HG02588 (cell line): ENCODE results near the gene PSG5.
"Not testable (repeated sequence)": the region's sequence is repeated elsewhere in the genome, so short reads cannot be mapped to it uniquely, and the experiment has no call there.

Experiments used
- ATAC-seq: cut with Tn5 transposase; IDR thresholded peaks from one replicate; pipeline ENCODE4 v1.9.1; 2021; ENCODE audit warnings: mild to moderate bottlenecking, moderate library complexity; ENCODE audit not compliant: unreplicated experiment

Gene PSG5

DNA sequence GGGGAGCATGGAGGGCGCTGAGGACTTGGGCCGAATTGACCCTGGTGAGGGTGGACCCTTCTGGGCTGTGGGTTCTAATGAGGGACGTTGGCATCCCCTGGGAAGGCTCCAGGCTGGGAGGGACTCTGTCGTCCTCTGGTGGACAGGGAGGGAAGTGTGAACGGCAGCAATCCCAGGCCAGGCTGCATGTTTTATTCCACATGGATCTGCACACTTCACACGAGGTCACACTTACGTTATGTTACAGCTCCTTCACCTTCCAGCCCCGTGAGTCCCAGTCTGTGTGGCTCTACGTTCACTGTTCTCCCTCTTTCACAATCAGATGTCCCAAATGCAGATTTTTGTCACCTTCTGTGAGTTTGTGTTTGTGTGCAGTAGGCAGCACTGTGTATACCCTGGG, 1.8 kb upstream of the PSG5 start:
- not testable (repeated sequence) for ATAC-seq

DNA sequence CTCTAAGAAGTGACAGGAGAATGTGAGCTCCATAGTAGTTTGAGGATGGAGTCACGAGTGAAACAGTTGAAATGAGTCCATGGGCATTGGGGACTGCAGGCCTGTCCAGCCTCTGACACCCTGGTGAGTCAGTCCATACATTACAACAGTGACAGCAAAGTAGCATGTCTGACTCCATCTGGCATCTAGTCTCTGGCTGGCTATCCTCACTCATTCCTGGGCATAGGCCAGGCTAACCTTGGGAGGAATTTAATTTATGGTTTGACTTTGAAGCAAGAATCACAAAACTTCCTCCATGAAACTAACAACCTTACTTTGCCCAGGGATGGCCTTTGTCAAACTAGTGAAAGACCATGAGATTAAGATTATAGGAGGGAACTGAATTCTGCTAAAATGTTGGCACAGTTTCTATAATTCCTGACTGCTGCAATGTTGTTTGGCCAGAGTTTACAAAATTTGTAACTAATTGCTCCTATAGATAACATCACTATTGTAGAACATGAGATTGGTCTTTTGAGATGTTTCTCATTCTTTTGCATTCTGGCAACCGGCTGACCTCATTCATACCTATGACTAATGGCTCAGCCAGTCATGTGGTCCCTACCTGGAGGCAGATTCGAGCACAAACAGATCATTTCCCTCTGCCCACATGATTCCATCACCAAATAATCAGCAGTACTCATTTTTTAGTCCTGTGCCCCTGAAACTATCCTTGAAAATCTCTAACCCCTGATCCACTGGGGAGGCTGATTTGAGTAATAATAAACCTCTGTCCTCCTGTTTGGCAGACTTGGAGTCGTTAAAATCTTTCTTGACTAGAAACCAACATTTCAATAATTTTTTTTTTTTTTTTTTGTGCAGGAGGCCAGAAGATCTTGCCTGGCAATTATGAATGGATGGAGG, 4.2 kb downstream of the PSG5 start:
- ATAC-seq, result not testable (repeated sequence)

DNA sequence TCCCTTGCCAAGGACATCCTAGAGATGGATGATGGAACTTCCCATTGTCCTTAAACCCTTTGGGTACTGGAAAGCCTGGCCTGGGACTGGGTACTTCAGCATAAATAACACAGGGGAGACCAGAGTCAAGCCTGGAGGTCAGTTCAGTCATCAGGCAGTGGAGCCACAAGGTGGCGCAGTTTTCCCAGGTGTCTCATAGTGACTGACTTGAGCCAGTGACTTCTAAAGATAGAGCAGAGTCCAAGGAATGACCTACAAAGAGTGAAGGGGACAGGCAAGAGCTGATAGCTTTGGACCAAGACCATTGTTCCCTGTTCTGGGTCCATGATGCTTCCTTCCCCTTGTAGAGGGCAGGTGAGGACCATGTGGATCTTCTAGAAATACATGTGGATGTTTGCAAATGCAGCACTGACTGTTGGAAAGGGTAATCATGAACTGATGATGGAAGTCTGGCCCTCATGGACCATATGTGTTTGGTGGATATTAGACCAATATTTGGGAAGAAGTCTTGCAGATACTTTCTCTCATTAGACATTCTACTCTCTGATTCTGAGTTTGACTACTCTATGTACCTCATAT, 6.7 kb downstream of the PSG5 start:
- not testable (repeated sequence) for ATAC-seq

DNA sequence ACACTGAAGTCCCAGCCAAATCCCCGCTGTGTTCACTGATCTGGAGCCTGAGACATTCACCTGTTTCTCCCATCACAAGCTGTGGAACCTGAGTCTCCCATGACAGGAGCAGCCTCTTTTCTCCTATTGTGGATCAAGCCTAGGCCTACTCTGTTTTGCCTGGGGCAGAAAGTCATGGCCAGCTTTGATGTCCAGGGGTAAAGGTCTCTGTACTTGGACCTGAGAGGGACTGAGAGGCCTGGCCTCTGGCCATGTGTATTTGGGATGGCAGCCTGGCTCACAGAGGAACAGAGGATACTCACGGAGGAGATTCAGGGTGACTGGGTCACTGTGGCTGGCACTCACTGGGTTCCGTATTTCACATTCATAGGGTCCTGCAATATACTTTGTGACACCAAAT, 7.8 kb downstream of the PSG5 start:
- not testable (repeated sequence) for ATAC-seq

DNA sequence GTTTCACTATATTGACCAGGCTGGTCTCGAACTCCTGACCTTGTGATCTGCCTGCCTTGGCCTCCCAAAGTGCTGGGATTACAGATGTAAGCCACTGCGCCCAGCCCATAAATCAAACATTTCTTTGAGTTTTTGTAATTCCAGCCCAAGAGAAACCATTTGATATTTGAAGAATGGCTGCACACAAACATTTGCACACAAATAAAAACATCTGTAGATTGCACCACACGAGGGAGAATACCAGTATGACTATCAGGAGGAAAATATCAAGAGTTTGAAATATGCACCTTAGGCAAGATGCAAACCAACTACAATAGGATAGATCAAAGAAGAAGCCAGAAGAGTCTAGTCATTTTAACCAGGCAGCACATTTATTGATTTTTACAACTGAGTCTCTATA, 20.4 kb downstream of the PSG5 start:
- ATAC-seq, result not testable (repeated sequence)

DNA sequence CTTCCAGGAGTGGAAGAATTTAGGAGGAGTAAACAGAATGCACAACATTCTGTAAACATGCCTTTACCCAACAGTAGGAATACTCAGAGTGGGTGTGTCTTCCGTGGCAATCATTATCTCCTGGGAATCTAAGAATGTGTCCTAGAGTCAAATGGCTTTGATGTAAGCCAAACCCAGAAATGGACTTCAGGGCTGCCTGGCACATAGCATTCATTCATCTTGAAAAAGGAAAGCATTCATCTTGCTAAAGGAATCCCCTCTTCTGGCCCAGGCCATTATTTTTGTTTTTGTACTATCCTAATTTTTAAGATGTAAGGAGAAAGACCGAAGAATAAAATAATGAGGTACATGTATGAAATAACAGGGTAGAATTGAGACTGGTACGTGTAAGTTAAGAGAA, 23.2 kb downstream of the PSG5 start:
- ATAC-seq, result not testable (repeated sequence)

DNA sequence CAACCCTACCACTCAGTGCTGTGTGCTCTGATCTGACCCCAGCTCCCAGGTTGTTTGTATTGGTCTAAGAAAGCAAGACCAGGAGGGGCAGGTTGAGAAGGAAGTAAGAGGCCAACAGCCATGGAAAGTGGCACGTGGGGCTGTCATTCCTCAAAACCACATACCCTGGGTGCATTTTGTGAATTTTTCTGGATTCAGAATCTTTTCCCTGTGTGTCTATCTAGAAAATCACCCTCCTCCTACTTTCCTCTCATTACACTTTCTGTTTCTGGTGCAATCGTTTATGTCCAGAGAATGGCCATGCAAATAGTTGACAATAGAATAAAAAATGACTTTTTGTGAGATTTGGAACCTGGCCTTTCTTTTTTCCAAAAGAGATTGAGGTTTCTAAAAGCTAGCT, 24.1 kb downstream of the PSG5 start:
- not testable (repeated sequence) for ATAC-seq

DNA sequence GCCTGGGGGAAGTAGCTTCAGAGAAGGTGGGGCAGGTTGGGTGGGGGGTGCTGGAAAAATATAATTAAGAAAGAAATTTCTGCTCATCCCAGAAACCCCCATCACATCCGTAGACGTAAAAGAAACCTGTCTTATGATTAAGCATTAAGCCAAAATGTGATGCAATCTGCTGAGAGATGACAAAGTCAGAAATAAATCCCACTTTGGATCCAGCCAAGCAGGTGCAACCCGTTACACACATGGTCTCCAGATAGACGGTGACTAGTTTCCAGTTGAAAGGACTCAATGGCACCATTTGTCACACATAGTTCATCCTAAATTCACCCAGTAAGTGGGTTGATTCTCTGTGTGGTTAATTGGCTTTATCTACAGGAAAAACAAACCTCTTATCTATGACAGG, 34.1 kb downstream of the PSG5 start:
- no peak for ATAC-seq

DNA sequence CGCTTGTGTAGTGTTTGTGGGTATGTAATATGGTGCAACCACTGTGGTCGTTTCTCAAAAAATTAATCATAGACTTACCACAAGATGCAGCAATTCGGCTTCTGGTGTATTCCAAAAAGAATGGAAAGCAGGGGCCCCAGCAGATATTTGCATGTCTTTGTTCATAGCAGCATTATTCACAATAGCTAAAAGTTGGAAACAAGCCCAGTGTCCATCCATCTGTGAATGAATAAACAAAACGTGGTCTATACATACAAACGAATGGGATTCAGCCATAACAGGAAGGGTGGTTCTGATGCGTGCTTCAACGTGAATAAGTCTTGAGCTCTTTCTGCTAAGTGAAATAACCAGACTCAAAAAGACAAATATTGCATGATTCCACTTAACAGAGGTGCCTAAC, 36.5 kb downstream of the PSG5 start:
- not testable (repeated sequence) for ATAC-seq

DNA sequence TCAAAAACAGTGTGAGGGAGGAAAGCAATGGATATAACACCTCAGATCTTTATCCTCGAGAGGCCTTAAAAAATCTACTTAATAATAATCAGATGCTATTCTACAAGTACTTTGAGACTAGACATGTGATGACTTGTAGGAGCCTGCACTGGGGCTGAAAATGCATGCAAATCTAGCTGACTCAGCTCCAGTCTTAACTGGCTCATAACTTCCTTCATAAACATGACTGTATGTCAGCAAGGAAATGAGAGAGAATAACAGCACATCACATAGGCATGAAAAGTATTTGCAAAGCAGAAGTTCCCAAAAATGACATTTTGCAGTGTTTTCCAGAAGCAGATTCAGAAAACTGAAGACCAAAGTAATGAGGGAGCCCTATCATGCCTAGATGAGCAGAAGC, 38.1 kb downstream of the PSG5 start:
- no peak for ATAC-seq

DNA sequence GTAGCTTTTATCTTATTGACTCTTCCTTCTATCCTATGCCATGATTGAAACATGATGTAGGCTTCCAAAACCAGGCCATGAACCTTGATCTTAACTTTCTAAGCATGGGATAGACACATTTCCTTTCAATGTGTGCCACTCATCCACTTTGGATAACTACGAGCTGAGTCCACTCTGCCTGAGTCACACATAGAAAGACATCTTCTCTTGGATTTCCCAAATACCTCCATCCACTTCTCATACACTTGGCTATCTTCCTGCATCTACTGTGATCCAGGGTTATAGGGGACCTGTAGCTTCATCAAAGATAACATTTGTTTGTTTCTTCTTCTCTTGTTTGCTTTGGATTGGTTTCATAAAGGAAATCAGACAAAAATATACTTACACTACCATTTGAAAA, 44.6 kb downstream of the PSG5 start:
- not testable (repeated sequence) for ATAC-seq

DNA sequence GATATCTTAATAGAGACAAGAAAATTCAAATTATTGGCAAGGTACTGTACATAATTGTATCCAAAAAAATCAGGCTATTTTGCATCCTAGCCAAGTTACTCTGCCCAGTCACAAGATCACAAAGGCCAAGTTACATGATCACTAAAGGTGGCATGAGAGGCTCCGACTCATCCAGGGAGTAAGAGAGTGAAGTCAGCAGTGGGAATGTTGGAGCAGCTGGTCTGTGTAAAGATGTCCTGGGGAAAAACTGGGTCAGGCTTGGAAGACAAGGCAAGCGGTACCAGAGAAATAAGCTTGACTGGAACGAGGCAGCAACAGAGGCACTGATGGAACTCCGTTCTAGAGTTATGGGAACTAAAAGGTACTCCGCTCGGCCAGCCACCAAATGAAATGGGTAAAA, 53.6 kb downstream of the PSG5 start:
- ATAC-seq, result no peak

DNA sequence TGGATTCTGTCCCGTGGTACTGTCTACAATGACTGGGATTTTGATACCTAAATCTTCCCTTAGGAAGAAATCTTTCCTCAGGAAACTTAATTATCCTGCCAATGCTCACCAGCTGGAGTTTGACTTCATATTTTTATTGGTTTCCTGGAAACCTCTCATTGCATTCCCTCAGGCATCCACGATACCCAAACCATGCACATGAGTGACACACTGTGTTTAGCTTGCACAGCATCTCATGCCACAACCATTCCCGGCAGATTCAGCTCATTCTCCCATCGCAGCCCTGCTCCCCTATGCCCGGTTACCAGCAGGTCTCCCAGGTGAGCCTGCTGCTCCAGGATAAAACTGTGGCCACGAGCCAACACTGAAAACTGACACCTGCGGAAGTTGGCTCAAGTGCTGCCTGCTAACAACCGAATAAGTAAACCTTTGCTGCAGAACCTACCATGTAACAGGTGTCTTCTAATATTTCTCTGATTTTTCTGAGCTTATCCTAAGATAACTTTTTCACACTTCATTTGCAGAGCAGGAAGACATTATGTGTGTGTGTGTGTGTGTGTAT, 55.0 kb downstream of the PSG5 start:
- ATAC-seq, result not testable (repeated sequence)

DNA sequence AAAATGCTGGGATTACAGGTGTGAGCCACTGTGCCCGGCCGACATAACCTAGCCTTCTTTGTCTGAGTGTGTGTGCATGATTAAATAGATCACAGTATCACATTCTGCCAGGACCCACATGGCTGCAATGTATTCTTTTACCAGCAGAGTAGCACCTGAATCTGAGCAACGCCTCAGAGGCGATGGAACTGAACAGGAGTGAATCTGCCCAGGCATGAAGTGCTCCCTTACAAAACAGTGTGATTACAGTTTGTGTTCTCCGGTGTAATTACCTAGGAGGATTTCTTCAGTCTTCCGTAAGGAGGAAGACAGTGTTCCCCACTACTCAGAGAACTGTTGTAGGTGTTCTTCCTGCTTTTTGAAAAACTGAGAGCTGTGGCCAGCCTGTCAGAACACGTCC, 57.1 kb downstream of the PSG5 start:
- ATAC-seq, result not testable (repeated sequence)

DNA sequence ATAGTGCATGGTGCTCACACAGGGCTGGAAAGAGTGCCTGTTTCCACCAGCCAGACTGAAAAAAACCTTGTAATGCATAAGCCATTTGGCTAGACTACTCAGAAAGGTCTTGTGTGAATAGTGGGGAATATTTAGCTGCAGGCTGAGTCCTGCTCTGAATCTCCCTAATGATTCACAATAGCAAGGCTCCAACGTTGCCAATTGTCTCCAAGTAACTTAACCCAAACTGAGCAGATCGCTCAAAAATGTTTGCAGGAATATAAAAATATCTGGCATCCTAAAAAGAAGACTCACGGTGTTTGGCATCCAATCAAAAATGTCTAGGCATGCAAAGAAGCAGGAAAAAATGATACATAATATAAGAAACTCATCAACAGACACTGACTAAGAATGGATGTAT, 59.0 kb downstream of the PSG5 start:
- not testable (repeated sequence) for ATAC-seq

DNA sequence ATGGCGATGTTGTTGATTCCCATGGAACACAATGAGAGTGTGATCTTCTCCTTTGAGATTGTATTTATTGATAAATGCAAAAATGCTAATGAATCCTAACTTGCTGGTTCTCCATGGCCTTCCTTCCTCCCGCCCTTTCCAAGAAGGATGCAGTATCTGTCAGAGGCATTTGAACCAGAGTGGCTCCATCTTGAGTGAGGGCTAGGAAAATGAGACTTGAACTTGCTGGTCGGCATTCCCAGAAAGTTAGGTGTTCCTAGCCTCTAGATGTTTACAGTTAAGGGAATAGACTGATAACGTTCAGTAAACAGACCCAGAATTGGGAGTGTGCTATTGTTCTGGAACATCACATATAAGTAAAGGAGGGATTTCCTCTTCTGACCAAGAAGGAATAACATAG, 59.6 kb downstream of the PSG5 start:
- ATAC-seq, result no peak

DNA sequence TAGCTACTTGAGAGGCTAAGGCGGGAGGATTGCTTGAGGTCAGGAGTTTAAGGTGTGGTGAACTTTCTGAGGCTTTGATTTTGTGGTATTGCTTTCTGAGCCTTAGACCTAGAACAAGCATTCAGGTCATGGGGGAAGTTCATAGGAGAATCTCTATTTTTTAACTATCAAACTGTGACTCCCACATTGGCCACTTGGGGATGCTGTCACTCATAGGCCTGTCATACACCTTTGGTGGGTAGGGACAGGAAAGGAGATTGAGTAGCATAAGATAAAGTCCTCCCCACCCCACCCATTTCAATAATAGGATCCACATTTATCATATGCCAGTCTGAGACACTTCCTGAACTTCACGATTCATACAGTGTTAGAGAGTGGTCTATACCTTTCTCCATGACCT, 62.0 kb downstream of the PSG5 start:
- no peak for ATAC-seq

DNA sequence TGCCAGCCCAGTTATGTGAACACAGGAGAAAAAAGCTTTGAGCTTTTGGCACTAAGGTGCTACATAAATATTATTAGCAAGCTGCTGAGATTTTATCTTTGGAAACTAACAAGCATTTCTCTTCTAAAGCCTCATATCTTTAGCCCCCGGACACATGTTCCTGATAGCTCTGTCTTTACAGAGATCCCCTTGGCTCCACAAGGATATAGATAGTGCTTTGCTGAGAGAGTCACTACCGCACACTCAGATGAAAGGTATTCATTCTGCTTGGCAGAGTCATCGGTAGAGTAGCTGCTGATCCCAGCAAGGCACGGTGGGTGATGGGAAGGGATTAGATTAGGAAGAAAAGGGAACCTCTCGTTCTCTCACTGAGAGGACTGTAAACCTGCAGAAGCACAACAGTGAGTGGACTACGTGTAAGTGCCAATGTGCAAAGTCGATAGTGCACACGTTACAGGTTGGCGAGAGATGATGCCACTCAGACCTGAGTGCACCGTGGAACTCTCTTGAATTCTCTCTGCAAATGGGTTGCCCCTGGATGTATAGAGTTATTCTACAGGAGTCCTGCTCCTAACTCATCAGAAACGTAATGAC, 65.8 kb downstream of the PSG5 start:
- not testable (repeated sequence) for ATAC-seq

DNA sequence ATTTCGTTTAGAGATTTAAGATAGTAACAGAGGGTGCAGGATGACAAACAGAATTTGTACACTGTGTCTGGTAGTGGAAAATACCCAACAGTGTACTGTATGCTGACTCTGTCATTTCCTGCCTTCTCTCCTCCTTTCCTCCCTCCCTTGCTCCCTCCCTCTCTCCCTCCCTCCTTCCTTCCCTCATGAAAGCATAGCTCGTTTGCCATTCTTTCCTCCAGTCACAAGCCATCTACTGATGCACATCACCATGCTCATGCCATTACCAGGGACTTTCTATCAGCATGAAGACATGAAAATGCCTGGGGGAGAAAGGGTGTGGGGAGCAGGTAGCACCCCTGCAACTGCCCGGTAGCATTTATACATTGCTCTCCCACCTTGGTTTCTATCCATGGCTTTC, 66.8 kb downstream of the PSG5 start:
- ATAC-seq, result not testable (repeated sequence)
